ENCODE results near the gene OSBPL8.
"Not testable (repeated sequence)": the region's sequence is repeated elsewhere in the genome, so short reads cannot be mapped to it uniquely, and the experiment has no call there.

Gene OSBPL8

DNA sequence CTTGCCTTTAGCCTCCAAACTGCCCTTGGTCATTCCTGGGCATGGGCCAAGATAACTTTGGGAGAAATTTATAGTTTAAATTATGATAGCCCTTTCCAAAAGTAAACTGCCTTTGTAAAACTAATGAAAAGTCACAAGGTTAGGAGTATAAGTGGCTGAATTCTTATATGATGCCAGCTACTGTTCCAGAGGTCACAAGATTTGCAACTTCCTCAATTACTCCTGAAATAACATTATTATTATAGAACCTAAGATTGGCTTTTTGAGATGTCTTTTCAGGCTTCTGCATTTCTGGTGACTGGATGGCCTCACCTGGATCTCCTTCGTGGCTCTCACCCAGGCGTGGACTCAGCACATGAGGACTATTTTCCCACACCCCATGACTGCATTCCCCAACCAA lies 55.0 kb downstream of the OSBPL8 start:
- no peak overlapping the region for H3K4me3 Mint-ChIP-seq
- H3K36me3 Mint-ChIP-seq (ENCODE audit: low read depth), result peaks cover 29% of the 10 kb centered on the region
- H3K27ac Mint-ChIP-seq, result no peak overlapping the region
- TF ChIP-seq, protein P1, sequence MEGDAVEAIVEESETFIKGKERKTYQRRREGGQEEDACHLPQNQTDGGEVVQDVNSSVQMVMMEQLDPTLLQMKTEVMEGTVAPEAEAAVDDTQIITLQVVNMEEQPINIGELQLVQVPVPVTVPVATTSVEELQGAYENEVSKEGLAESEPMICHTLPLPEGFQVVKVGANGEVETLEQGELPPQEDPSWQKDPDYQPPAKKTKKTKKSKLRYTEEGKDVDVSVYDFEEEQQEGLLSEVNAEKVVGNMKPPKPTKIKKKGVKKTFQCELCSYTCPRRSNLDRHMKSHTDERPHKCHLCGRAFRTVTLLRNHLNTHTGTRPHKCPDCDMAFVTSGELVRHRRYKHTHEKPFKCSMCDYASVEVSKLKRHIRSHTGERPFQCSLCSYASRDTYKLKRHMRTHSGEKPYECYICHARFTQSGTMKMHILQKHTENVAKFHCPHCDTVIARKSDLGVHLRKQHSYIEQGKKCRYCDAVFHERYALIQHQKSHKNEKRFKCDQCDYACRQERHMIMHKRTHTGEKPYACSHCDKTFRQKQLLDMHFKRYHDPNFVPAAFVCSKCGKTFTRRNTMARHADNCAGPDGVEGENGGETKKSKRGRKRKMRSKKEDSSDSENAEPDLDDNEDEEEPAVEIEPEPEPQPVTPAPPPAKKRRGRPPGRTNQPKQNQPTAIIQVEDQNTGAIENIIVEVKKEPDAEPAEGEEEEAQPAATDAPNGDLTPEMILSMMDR (IDR thresholded peaks at IDR 0.05; ENCODE audit: unreplicated experiment in 3 of 3), result no peak
- no peaks in the 10 kb centered on the region for H3K4me1 Mint-ChIP-seq
- H3K9me3 Mint-ChIP-seq, result peaks cover 12% of the 10 kb centered on the region
- no peaks in the 10 kb centered on the region for H3K27me3 Mint-ChIP-seq (ENCODE audit: low read depth)

DNA sequence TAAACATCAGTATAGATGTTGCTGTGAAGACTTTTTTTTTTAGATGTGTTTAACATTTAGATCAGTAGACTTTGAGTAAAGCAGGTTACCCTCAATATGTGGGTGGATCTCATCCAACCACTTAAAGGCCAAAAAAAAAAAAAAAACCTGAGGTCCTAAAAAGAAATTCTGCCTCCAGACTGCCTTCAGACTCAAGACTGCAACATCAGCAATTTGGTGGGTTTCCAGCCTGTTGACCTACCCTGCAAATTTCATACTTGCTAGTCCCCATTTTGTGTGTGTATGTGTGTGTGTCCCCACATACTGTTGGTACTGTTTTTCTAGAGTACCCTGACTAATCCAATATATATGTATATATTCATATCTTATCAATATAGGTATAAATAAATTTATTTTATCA lies 55.6 kb downstream of the OSBPL8 start:
- Mint-ChIP-seq H3K27me3 (ENCODE audit: low read depth) (no peaks in the 10 kb centered on the region), H3K4me3 (no peak overlapping the region), H3K27ac (no peak overlapping the region), H3K36me3 (ENCODE audit: low read depth) (peaks cover 26% of the 10 kb centered on the region), H3K9me3 (peaks cover 9% of the 10 kb centered on the region), H3K4me1 (no peaks in the 10 kb centered on the region)
- TF ChIP-seq, protein P1 (IDR thresholded peaks at IDR 0.05; ENCODE audit: unreplicated experiment in 3 of 3), result no peak

DNA sequence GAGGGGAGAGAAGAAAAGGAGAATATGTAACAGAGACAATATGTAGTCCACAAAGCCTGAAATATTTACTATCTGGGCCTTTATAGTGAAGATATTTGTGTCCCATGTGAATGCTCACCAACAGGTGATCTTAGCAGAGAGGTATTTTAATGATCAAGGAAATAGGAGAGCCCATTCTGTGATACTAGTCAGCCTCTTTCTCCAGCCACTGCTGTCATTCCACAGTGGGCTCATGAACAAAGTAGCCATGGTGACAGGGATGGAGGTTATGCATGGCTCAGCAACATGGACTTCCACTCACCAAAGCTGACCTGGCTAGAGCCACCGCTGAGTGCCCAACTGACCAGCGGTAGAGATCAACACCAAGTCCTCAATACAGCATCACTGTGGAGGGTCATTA lies 58.2 kb downstream of the OSBPL8 start:
- TF ChIP-seq, protein P1 (IDR thresholded peaks at IDR 0.05; ENCODE audit: unreplicated experiment in 3 of 3), result no peak
- no peaks in the 10 kb centered on the region for H3K27me3 Mint-ChIP-seq (ENCODE audit: low read depth)
- H3K27ac Mint-ChIP-seq, result no peak overlapping the region
- H3K4me1 Mint-ChIP-seq, result no peaks in the 10 kb centered on the region
- no peak overlapping the region for H3K4me3 Mint-ChIP-seq
- H3K36me3 Mint-ChIP-seq (ENCODE audit: low read depth), result peaks cover 26% of the 10 kb centered on the region
- peaks cover 9% of the 10 kb centered on the region for H3K9me3 Mint-ChIP-seq

DNA sequence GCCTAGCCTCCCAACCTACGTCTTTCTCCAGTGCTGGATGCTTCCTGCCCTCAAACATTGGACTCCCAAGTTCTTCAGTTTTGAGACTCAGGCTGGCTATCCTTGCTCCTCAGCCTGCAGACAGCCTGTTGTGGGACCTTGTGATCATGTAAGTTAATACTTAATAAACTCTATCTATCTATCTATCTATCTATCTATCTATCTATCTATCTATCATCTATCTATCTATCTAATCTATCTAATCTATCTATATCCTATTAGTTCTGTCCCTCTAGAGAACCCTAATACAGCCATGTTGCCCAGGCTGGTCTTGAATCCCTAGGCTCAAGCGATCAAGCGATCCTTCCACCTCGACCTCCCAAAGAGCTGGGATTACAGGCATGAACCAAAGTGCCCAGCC lies 60.4 kb downstream of the OSBPL8 start:
- not testable (repeated sequence) for H3K27me3 Mint-ChIP-seq (ENCODE audit: low read depth); H3K4me3 Mint-ChIP-seq; H3K4me1 Mint-ChIP-seq; H3K27ac Mint-ChIP-seq
- Mint-ChIP-seq H3K36me3 (ENCODE audit: low read depth) (peaks cover 40% of the 10 kb centered on the region), H3K9me3 (peaks cover 26% of the 10 kb centered on the region)

DNA sequence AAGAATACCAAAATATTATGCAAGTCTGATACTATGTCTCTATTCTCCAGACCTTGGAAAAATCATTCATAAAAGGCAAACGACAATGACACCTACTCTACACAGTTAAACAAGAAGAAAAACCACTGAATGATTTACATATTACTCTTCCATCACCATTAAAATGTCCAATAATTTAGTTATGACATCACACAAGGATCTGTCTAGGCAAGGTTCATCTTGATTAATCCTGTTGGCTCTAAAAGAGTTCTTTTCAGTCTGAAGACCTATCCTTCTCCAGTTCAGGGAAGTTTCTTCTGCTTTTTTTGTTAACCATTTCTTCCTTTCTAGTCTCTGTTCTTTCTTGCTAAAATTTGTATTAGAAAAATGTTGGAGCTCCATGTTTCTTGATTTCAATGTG lies 64.0 kb downstream of the OSBPL8 start:
- Mint-ChIP-seq H3K9me3 (peaks cover 34% of the 10 kb centered on the region), H3K4me3 (no peak overlapping the region), H3K36me3 (ENCODE audit: low read depth) (peaks cover 45% of the 10 kb centered on the region), H3K27me3 (ENCODE audit: low read depth) (no peaks in the 10 kb centered on the region), H3K27ac (no peak overlapping the region), H3K4me1 (no peaks in the 10 kb centered on the region)
- TF ChIP-seq, protein P1 (IDR thresholded peaks at IDR 0.05; ENCODE audit: unreplicated experiment in 3 of 3), result no peak

DNA sequence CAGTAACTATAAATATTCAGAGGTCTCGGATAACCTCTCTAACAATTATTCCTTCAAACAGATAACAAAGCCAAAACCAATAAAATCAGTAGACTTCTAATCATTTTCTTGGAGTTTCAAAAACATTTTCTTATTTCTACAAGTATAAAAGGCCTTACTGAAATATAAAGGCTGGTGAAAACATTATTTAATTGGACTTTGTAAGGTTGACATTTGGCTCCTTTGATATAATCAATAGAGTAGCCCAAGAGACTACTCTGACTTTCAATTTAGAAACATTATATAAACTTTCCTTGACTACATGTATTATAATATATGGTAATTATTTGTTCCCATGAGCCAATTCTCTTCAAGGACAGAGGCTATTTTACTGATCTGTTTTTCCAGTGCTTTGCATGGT lies 68.3 kb downstream of the OSBPL8 start:
- H3K9me3 Mint-ChIP-seq, result peaks cover 37% of the 10 kb centered on the region
- TF ChIP-seq, protein P1 (IDR thresholded peaks at IDR 0.05; ENCODE audit: unreplicated experiment in 3 of 3), result no peak
- H3K27ac Mint-ChIP-seq, result no peak overlapping the region
- H3K4me1 Mint-ChIP-seq, result peaks cover 1% of the 10 kb centered on the region
- peaks cover 64% of the 10 kb centered on the region for H3K36me3 Mint-ChIP-seq (ENCODE audit: low read depth)
- H3K27me3 Mint-ChIP-seq (ENCODE audit: low read depth), result no peaks in the 10 kb centered on the region
- no peak overlapping the region for H3K4me3 Mint-ChIP-seq
